H1 (cell line): ENCODE measurements around the gene SCN7A. TPM values are rescaled to one million over a fixed set of nuclear protein-coding genes. Genes with fewer than 3 reads are reported as not detected.

Experiments used
- CTCF ChIA-PET: fragments of 300-600 bp; sonication (Branson Sonifier 250); formaldehyde crosslinking; loops from one replicate; lab custom pipeline; 2021; ENCODE audit not compliant: partially characterized antibody; lab: Charles Lee
- POLR2A ChIA-PET: fragments of 300-600 bp; sonication (Branson Sonifier 250); formaldehyde crosslinking; loops from one replicate; lab custom pipeline; 2021; ENCODE audit warnings: inconsistent platforms; ENCODE audit not compliant: partially characterized antibody; lab: Charles Lee
- DNase-seq, 2 experiments: peaks; one replicate each; pipeline versions ENCODE4 v3.0.0 to v3.0.0-alpha.2; 2010 to 2022; ENCODE audit warnings: low spot score in 2 of 2, low read depth in 1 of 2, mixed read lengths in 1 of 2
- FAIRE-seq: peaks from 2 replicates; lab custom pipeline; 2011; peaks lifted over from hg19 to GRCh38; lab: Jason Lieb, UNC
- H2AFZ ChIP-seq: 2 replicates; pipeline ENCODE4 v1.8.1; 2012; ENCODE audit warnings: low read length, inconsistent platforms
- H2AK5ac ChIP-seq: 2 replicates; pipeline ENCODE4 v1.6.1; 2013; ENCODE audit warnings: low read depth, low read length
- H2BK120ac ChIP-seq: replicated peaks from 2 replicates; pipeline ENCODE3; 2013; ENCODE audit warnings: low read depth, low read length, inconsistent platforms
- H2BK12ac ChIP-seq: 2 replicates; pipeline ENCODE4 v1.6.1; 2013; ENCODE audit warnings: low read depth, low read length
- H2BK15ac ChIP-seq: 2 replicates; pipeline ENCODE4 v1.6.1; 2013; ENCODE audit warnings: low read length
- H2BK20ac ChIP-seq: 2 replicates; pipeline ENCODE4 v1.6.1; 2013; ENCODE audit warnings: low read length
- H2BK5ac ChIP-seq: 2 replicates; pipeline ENCODE4 v1.6.1; 2013; ENCODE audit warnings: low read depth, low read length
- H3K14ac ChIP-seq: 2 replicates; pipeline ENCODE4 v1.6.1; 2013; ENCODE audit warnings: inconsistent platforms; ENCODE audit not compliant: insufficient read length
- H3K18ac ChIP-seq: 2 replicates; pipeline ENCODE4 v1.6.1; 2013; ENCODE audit warnings: low read length; ENCODE audit errors: extremely low read depth
- H3K23ac ChIP-seq: 2 replicates; pipeline ENCODE4 v1.6.1; 2013; ENCODE audit warnings: inconsistent platforms; ENCODE audit not compliant: insufficient read length
- H3K23me2 ChIP-seq: 2 replicates; pipeline ENCODE4 v1.6.1; 2013; ENCODE audit warnings: low read depth, low read length
- H3K27ac ChIP-seq: 2 replicates; pipeline ENCODE4 v1.6.1; 2011; ENCODE audit warnings: low read depth, low read length, inconsistent platforms
- H3K27me3 ChIP-seq, 4 experiments: replicated peaks in 1 of 4; 1 replicate in 1 of 4; 2 replicates in 3 of 4; pipeline versions ENCODE4 v1.6.1 to v1.8.1; 2011 to 2013; ENCODE audit warnings: low read length in 3 of 4, mild to moderate bottlenecking in 3 of 4, inconsistent platforms in 2 of 4, mixed read lengths in 2 of 4, moderate library complexity in 1 of 4; ENCODE audit not compliant: control insufficient read depth in 3 of 4, insufficient read depth in 3 of 4; ENCODE audit errors: extremely low read depth in 1 of 4
- H3K36me3 ChIP-seq, 4 experiments: 2 replicates each; pipeline versions ENCODE4 v1.6.1 to v1.8.1; 2011 to 2013; ENCODE audit warnings: mild to moderate bottlenecking in 4 of 4, low read length in 3 of 4, moderate library complexity in 2 of 4, control low read depth in 1 of 4, inconsistent platforms in 1 of 4; ENCODE audit not compliant: insufficient read depth in 4 of 4, control insufficient read depth in 2 of 4
- H3K4ac ChIP-seq: replicated peaks from 2 replicates; pipeline ENCODE3; 2013; ENCODE audit warnings: low read length, low read depth, mixed read lengths, inconsistent platforms; ENCODE audit not compliant: insufficient read length
- H3K4me1 ChIP-seq, 4 experiments: replicated peaks in 1 of 4; 1 replicate in 1 of 4; 2 replicates in 3 of 4; pipeline versions ENCODE4 v1.6.1 to v1.8.1; 2011 to 2013; ENCODE audit warnings: low read length in 3 of 4, inconsistent platforms in 2 of 4, mixed read lengths in 1 of 4; ENCODE audit not compliant: insufficient read depth in 4 of 4, control insufficient read depth in 3 of 4
- H3K4me2 ChIP-seq, 2 experiments: 2 replicates each; pipeline versions ENCODE4 v1.6.1 to v1.8.1; 2011 to 2013; ENCODE audit warnings: low read depth in 2 of 2, low read length in 2 of 2, control low read depth in 1 of 2, inconsistent platforms in 1 of 2, mild to moderate bottlenecking in 1 of 2; ENCODE audit not compliant: insufficient read depth in 1 of 2
- H3K4me3 ChIP-seq, 4 experiments: fragments of 200-600, 300-600 bp in 1 of 4; sonication (generic), shearing (Covaris generic), sonication (Bioruptor Twin) in 1 of 4; 2 replicates each; pipeline versions ENCODE4 v1.5.1 to v1.8.1; 2011 to 2016; ENCODE audit warnings: low read length in 4 of 4, low read depth in 3 of 4, control low read depth in 2 of 4, inconsistent platforms in 2 of 4, mild to moderate bottlenecking in 2 of 4, mixed read lengths in 1 of 4, moderate library complexity in 1 of 4; ENCODE audit not compliant: insufficient read depth in 2 of 4; ENCODE audit errors: extremely low read depth in 1 of 4
- H3K56ac ChIP-seq: replicated peaks from 2 replicates; pipeline ENCODE3; 2013; ENCODE audit warnings: low read depth, mild to moderate bottlenecking, mixed read lengths, low read length, inconsistent platforms; ENCODE audit not compliant: insufficient read length
- H3K79me1 ChIP-seq: 2 replicates; pipeline ENCODE4 v1.6.1; 2013; ENCODE audit warnings: low read depth, low read length, control low read depth
- H3K79me2 ChIP-seq, 2 experiments: 2 replicates each; pipeline versions ENCODE4 v1.6.1 to v1.8.1; 2012 to 2013; ENCODE audit warnings: low read length in 2 of 2, mild to moderate bottlenecking in 2 of 2, inconsistent platforms in 1 of 2; ENCODE audit not compliant: insufficient read depth in 2 of 2, control insufficient read depth in 1 of 2
- H3K9ac ChIP-seq, 4 experiments: replicated peaks in 1 of 4; 1 replicate in 1 of 4; 2 replicates in 3 of 4; pipeline versions ENCODE4 v1.6.1 to v1.8.1; 2011 to 2013; ENCODE audit warnings: low read depth in 3 of 4, low read length in 3 of 4, control low read depth in 2 of 4, mild to moderate bottlenecking in 2 of 4, moderate library complexity in 2 of 4, inconsistent platforms in 1 of 4; ENCODE audit errors: extremely low read depth in 1 of 4
- H3K9me3 ChIP-seq, 2 experiments: 2 replicates each; pipeline versions ENCODE4 v1.6.1 to v1.8.1; 2012 to 2013; ENCODE audit warnings: mild to moderate bottlenecking in 2 of 2, moderate library complexity in 2 of 2, control low read depth in 1 of 2, inconsistent platforms in 1 of 2, low read depth in 1 of 2, low read length in 1 of 2, mixed read lengths in 1 of 2; ENCODE audit not compliant: insufficient read depth in 2 of 2
- H4K20me1 ChIP-seq, 2 experiments: replicated peaks in 1 of 2; 2 replicates each; pipeline versions ENCODE3 to v1.8.1; 2011 to 2013; ENCODE audit warnings: inconsistent platforms in 2 of 2, low read length in 2 of 2, mild to moderate bottlenecking in 1 of 2; ENCODE audit not compliant: insufficient read depth in 2 of 2, control insufficient read depth in 1 of 2
- H4K5ac ChIP-seq: 2 replicates; pipeline ENCODE4 v1.6.1; 2013; ENCODE audit warnings: low read length, low read depth, mixed read lengths, inconsistent platforms; ENCODE audit not compliant: insufficient read length
- H4K8ac ChIP-seq: 2 replicates; pipeline ENCODE4 v1.8.0; 2013; ENCODE audit warnings: mild to moderate bottlenecking, moderate library complexity, low read length, inconsistent platforms; ENCODE audit not compliant: insufficient read depth; ENCODE audit errors: extremely low read depth
- H4K91ac ChIP-seq: replicated peaks from 2 replicates; pipeline ENCODE3; 2013; ENCODE audit warnings: low read length, mixed read lengths, inconsistent platforms; ENCODE audit not compliant: insufficient read length
- ASH2L ChIP-seq: fragments of 200-600, 300-600 bp; sonication (generic); IDR thresholded peaks from one replicate; pipeline ENCODE4 v1.7.1; 2017; ENCODE audit warnings: low read length
- BACH1 ChIP-seq: IDR thresholded peaks from 2 replicates; pipeline ENCODE4 v1.6.1; 2012; ENCODE audit warnings: low read length, improper control_type of control experiment
- BCL11A ChIP-seq, 2 experiments: IDR thresholded peaks; one replicate each; pipeline ENCODE4 v1.6.1; 2011; ENCODE audit warnings: low read depth in 2 of 2, low read length in 2 of 2, mild to moderate bottlenecking in 2 of 2
- KDM1A ChIP-seq: fragments of 200-600, 300-600 bp; sonication (generic); IDR thresholded peaks from 2 replicates; pipeline ENCODE4 v1.7.1; 2016; ENCODE audit warnings: mild to moderate bottlenecking, low read length, borderline replicate concordance
- SAP30 ChIP-seq: fragments of 300-600 bp; sonication (generic); IDR thresholded peaks from 2 replicates; pipeline ENCODE4 v1.7.1; 2012; ENCODE audit warnings: low read length, moderate library complexity, mild to moderate bottlenecking, inconsistent platforms; ENCODE audit not compliant: insufficient read depth, insufficient replicate concordance
- SUZ12 ChIP-seq: fragments of 200-600 bp; sonication (generic); IDR thresholded peaks from 2 replicates; pipeline ENCODE4 v1.6.1; 2012; ENCODE audit warnings: mild to moderate bottlenecking, inconsistent platforms, low read length, moderate library complexity, mixed read lengths
- TCF12 ChIP-seq: IDR thresholded peaks from 2 replicates; pipeline ENCODE4 v1.6.1; 2011; ENCODE audit warnings: low read depth, mild to moderate bottlenecking, low read length
- polyA plus RNA-seq, 7 experiments: library from polyadenylated mRNA; depleted of rRNA in 3 of 7; stranded (reverse) in 5 of 7; unstranded in 2 of 7; fragments of >200 nt in 5 of 7; fragments of 200-250 nt in 2 of 7; gene quantifications; 1 replicate in 5 of 7; 2 replicates in 1 of 7; 4 replicates in 1 of 7; pipeline versions ENCODE4 v1.2.1 to v1.2.3, GENCODE V29; 2011 to 2013; ENCODE audit warnings: missing spikeins in 2 of 7, mixed read lengths in 2 of 7
- total RNA-seq: library from RNA; stranded (reverse); fragmentation: NEBNext Ultra II Directional; extraction: Animal tissue kit (Norgen Biotek cat#: 25700); gene quantifications from 2 replicates; pipeline ENCODE4 v1.2.1, GENCODE V29; 2021

The SCN7A gene
- total and polyA plus RNA-seq, 2 of the 8 experiments (the other 6 are each of a cell fraction or from before 2014, with no cell fraction given), result 0.09 to 0.19 TPM

DNA sequence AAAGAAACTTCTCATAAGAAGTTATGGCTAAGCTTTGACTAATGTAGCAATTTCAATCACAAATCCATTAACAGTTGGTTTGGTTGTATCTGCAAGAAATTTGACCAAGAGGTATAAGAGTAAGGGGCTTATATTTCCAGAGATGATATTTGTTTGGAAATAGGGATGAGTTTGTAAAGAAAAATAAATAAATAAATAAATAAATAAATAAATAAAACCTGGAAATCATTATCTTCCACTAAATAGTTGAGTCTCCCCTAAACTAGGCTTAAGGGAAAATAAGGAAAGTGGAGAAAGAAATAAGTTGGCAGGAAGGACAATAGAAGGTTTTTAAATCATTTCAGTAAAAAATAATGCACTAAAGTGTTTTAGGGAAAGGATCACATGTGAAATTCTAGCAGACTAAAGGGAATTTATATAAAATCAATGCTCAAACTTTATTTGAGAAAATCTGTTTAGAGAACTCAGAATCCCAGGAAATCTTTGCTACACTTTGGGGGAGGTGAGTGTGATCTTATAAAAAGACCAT, 23.5 kb upstream of the SCN7A start:
- Histone ChIP-seq H3K4me2 (no peak overlapping the region), H3K4me3 (no peak overlapping the region), H3K79me2 (no peaks in the 10 kb centered on the region), H3K4me1 (peaks cover 0 to 4% (median 0%) of the 10 kb centered on the region in 4 experiments; a peak in 1 of 7 replicates), H3K36me3 (no peaks in the 10 kb centered on the region), H3K9me3 (no peaks in the 10 kb centered on the region), H3K79me1 (no peaks in the 10 kb centered on the region), H3K4ac (no peak overlapping the region), H2BK5ac (no peak overlapping the region), H2BK12ac (no peak overlapping the region), H2BK120ac (no peak overlapping the region), H4K91ac (no peak overlapping the region), H3K27me3 (no peaks in the 10 kb centered on the region), H4K8ac (no peak overlapping the region), H3K9ac (no peak overlapping the region), H3K18ac (no peak overlapping the region), H3K23me2 (no peaks in the 10 kb centered on the region), H3K14ac (no peak overlapping the region), H3K23ac (no peak overlapping the region), H2AFZ (no peak overlapping the region), H4K20me1 (no peaks in the 10 kb centered on the region)
- ChIA-PET POLR2A (no interaction called here), CTCF (interaction anchor here (0.6 to 2.2 kb wide), 9 partner anchors 9 to 801 kb away, joined by 3 to 9 read pairs (median 4); no protein-coding TSS in a partner anchor)
- no peak for FAIRE-seq
- no peak for TF ChIP-seq BACH1
- no peak for TF ChIP-seq SAP30
- TF ChIP-seq BCL11A (IDR thresholded peaks at IDR 0.05; ENCODE audit: low read depth in 2 of 2, low read length in 2 of 2), result no peak
- no peak for TF ChIP-seq TCF12
- no peak for TF ChIP-seq SUZ12
- no peak for TF ChIP-seq KDM1A
- TF ChIP-seq ASH2L, result no peak
- TF ChIP-seq, all 59 proteins: peak for 0
- Histone ChIP-seq H3K56ac (no peak overlapping the region), H2BK20ac (no peak overlapping the region), H4K5ac (no peak overlapping the region), H3K27ac (no peak overlapping the region), H2AK5ac (no peak overlapping the region), H2BK15ac (no peak overlapping the region)
- no peak for DNase-seq
